ENCODE data around the gene DRAP1.
A peak's percentile ranks its signal among the peaks of the same experiment; 100 is the strongest.

DRAP1 gene

GRCh38 chr11:65898656-65899355, 20.4 kb upstream of the DRAP1 start:
- TF ChIP-seq POLR2AphosphoS5 (IDR thresholded peaks at IDR 0.05; ENCODE audit: borderline replicate concordance, low read depth, low read length), result no peak
- no peak for DNase-seq (ENCODE audit: low read depth, low spot score)
- no peaks in the 10 kb centered on the region for H3K36me3 ChIP-seq (ENCODE audit: insufficient read depth, low read length)
- no peak overlapping the region for H3K27ac ChIP-seq
- no peaks in the 10 kb centered on the region for H3K9me3 ChIP-seq (ENCODE audit: low read depth, low read length)
- no peak overlapping the region for H3K9ac ChIP-seq (ENCODE audit: insufficient read length)
- no peak overlapping the region for H3K4me3 ChIP-seq

DNA sequence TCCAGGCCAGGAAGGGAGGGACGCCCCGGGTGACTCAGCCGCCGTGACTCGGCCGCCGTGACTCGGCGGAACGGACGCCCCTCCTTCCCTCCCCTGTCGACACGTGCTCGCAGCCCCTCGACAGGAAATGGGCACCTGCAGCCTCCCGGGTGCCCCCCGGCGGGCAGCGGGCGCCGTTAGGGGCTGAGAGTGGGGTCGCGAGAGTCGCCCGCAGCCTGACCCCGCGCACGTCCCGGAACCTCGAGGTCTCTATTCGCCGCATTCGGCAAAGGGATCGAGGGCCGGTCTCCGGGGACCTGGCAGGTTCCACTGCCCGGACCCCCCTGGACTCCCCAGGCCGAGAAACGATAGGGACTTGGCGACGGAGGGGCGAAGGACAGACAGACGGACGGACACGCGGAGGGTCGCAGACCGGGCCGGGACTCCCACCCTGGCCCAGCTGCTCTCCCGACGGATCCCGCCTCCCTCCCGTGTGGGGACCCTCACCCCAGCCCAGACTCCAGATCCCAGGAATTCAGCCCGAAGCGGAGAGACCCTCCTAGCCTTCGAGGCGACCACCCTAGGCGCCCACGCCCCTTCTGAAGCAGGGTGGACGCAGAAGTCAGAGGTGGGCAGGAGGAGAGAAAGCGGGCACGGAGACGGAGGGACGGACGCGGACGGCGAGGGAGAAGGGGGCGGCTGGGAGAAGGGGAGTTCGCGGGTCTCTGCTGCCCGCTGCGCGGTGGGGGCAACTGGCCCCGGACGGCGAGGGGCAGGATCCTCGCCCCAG, 19.7 kb upstream of the DRAP1 start:
- DNase-seq (ENCODE audit: low read depth, low spot score), result no peak
- no peaks in the 10 kb centered on the region for H3K9me3 ChIP-seq (ENCODE audit: low read depth, low read length)
- H3K9ac ChIP-seq (ENCODE audit: insufficient read length), result no peak overlapping the region
- no peak overlapping the region for H3K27ac ChIP-seq
- peak overlapping the region; percentile 83 for H3K4me3 ChIP-seq
- H3K36me3 ChIP-seq (ENCODE audit: insufficient read depth, low read length), result no peaks in the 10 kb centered on the region
- TF ChIP-seq POLR2AphosphoS5 (IDR thresholded peaks at IDR 0.05; ENCODE audit: borderline replicate concordance, low read depth, low read length), result no peak
- no peak for TF ChIP-seq EZH2 (IDR thresholded peaks at IDR 0.05)
- no peak for TF ChIP-seq FOXP2 (optimal IDR thresholded peaks at IDR 0.05; ENCODE audit: control extremely low read depth, extremely low read length, insufficient read depth)

DNA sequence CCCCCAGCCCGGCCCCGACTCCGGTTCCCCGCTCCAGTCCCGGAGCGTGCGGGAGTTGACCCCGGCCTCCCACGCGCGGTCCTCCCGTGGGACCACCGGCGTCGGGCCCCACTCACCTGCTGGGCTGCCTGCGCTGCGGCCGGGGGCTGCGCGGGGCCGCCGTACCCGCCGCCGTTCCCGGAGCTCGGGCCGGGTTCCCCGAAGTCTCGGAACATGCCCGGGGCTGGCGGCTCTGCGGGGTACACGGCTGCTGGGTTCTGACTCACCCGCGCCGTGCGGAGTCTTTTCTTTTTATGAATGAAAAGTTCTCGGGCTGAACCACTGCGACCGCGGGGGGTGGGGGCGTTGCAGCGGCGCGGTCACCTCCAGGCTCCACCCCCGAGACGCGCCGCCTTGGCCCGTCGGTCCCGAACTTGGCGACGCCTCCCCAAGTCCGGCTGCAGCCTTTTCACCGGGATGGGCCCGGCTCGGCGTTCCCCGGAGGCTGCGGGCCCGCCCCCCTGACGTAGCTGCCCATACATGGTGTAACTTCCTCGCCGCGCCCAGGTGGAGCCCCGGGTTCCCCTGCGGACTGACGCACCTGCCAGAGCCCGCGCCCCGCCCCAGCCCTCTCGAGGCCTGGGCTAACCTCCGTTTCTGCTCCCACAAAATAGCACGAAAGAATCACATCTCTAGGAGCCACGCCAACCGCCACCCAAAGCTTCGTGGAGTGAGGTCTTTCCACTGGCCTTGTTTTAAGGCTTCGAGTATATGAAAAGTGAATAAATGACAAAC, 18.9 kb upstream of the DRAP1 start, which contains the start of gene FOSL1:
Gene FOSL1, minus strand, starts transcription at position 264 of the 774 bp plus-strand sequence. Its CDS starts 49 bp downstream, at position 215.
- Histone ChIP-seq H3K9me3 (ENCODE audit: low read depth, low read length) (no peaks in the 10 kb centered on the region), H3K4me3 (peak within 1 kb of the TSS; percentile 83), H3K27ac (no peak within 1 kb of the TSS), H3K9ac (ENCODE audit: insufficient read length) (peak within 1 kb of the TSS; percentile 28), H3K36me3 (ENCODE audit: insufficient read depth, low read length) (no peaks in the 10 kb centered on the region)
- DNase-seq (ENCODE audit: low read depth, low spot score), result no peak
- TF ChIP-seq FOXP2 (optimal IDR thresholded peaks at IDR 0.05; ENCODE audit: control extremely low read depth, extremely low read length, insufficient read depth), result no peak
- no peak for TF ChIP-seq EZH2 (IDR thresholded peaks at IDR 0.05)
- no peak for TF ChIP-seq POLR2AphosphoS5 (IDR thresholded peaks at IDR 0.05; ENCODE audit: borderline replicate concordance, low read depth, low read length)

DNA sequence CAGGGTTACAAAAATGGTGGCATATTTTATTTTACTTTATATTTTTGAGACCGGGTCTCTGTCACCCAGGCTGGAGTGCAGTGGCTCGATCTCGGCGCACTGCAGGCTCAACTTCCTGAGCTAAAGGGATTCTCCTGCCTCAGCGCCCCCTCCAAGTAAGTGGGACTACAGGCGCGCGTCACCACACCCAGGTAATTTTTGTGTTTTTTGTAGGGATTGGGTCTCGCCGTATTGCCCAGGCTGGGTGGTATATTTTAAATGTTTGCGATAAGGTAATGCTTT, 18.4 kb upstream of the DRAP1 start:
- no peak overlapping the region for H3K9ac ChIP-seq (ENCODE audit: insufficient read length)
- no peak for DNase-seq (ENCODE audit: low read depth, low spot score)
- no peak for TF ChIP-seq EZH2 (IDR thresholded peaks at IDR 0.05)

GRCh38 chr11:65903068-65903481, 16.2 kb upstream of the DRAP1 start:
- Histone ChIP-seq H3K9me3 (ENCODE audit: low read depth, low read length) (no peaks in the 10 kb centered on the region), H3K27ac (no peak overlapping the region), H3K4me3 (no peak overlapping the region), H3K36me3 (ENCODE audit: insufficient read depth, low read length) (no peaks in the 10 kb centered on the region), H3K9ac (ENCODE audit: insufficient read length) (no peak overlapping the region)
- no peak for DNase-seq (ENCODE audit: low read depth, low spot score)
- no peak for TF ChIP-seq EZH2 (IDR thresholded peaks at IDR 0.05)
- TF ChIP-seq FOXP2 (optimal IDR thresholded peaks at IDR 0.05; ENCODE audit: control extremely low read depth, extremely low read length, insufficient read depth), result no peak
- TF ChIP-seq POLR2AphosphoS5 (IDR thresholded peaks at IDR 0.05; ENCODE audit: borderline replicate concordance, low read depth, low read length), result no peak

More for the DNA sequence above, 18.4 kb upstream of the DRAP1 start:
- Histone ChIP-seq H3K4me3 (peak overlapping the region; percentile 83), H3K36me3 (ENCODE audit: insufficient read depth, low read length) (no peaks in the 10 kb centered on the region), H3K9me3 (ENCODE audit: low read depth, low read length) (no peaks in the 10 kb centered on the region), H3K27ac (no peak overlapping the region)

- Histone ChIP-seq H3K9me3 (ENCODE audit: low read depth, low read length) (no peaks in the 10 kb centered on the region), H3K36me3 (ENCODE audit: insufficient read depth, low read length) (no peaks in the 10 kb centered on the region), H3K27ac (no peak overlapping the region), H3K9ac (ENCODE audit: insufficient read length) (no peak overlapping the region), H3K4me3 (no peak overlapping the region)
- DNase-seq (ENCODE audit: low read depth, low spot score), result no peak
- TF ChIP-seq POLR2AphosphoS5 (IDR thresholded peaks at IDR 0.05; ENCODE audit: borderline replicate concordance, low read depth, low read length) (no peak), EZH2 (IDR thresholded peaks at IDR 0.05) (no peak), FOXP2 (optimal IDR thresholded peaks at IDR 0.05; ENCODE audit: control extremely low read depth, extremely low read length, insufficient read depth) (no peak)
These were observed 15.5 kb upstream of the DRAP1 start for GRCh38 chr11:65903715-65904114.

GRCh38 chr11:65906602-65907001, 12.6 kb upstream of the DRAP1 start:
- H3K9me3 ChIP-seq (ENCODE audit: low read depth, low read length), result no peaks in the 10 kb centered on the region
- DNase-seq (ENCODE audit: low read depth, low spot score), result no peak
- no peak overlapping the region for H3K9ac ChIP-seq (ENCODE audit: insufficient read length)
- TF ChIP-seq FOXP2 (optimal IDR thresholded peaks at IDR 0.05; ENCODE audit: control extremely low read depth, extremely low read length, insufficient read depth), result no peak
- no peak for TF ChIP-seq EZH2 (IDR thresholded peaks at IDR 0.05)
- no peak for TF ChIP-seq POLR2AphosphoS5 (IDR thresholded peaks at IDR 0.05; ENCODE audit: borderline replicate concordance, low read depth, low read length)
- no peak overlapping the region for H3K4me3 ChIP-seq
- no peaks in the 10 kb centered on the region for H3K36me3 ChIP-seq (ENCODE audit: insufficient read depth, low read length)
- no peak overlapping the region for H3K27ac ChIP-seq

DNA sequence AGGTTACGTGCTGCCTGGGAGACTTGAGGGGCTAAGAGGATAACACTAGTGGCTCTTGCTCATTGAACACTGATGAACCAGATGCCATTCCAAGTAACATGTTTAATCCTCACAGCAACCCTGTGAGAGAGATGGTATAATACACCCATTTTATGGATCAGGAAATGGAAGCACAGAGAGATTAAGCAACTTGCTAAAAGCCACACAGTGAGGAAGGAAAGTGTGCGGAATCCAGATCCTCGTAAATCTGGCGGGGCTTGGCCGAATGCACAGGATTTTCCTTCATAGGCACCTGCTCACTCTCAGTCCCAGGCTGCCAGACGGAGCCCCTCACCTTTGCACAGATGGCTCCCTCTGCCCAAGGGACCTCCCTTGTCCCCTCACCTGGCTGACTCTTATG, 11.3 kb upstream of the DRAP1 start:
- H3K9me3 ChIP-seq (ENCODE audit: low read depth, low read length), result no peaks in the 10 kb centered on the region
- H3K27ac ChIP-seq, result no peak overlapping the region
- no peak for TF ChIP-seq POLR2AphosphoS5 (IDR thresholded peaks at IDR 0.05; ENCODE audit: borderline replicate concordance, low read depth, low read length)
- no peak for TF ChIP-seq FOXP2 (optimal IDR thresholded peaks at IDR 0.05; ENCODE audit: control extremely low read depth, extremely low read length, insufficient read depth)
- no peak for TF ChIP-seq EZH2 (IDR thresholded peaks at IDR 0.05)

More for the DNA sequence above, 11.3 kb upstream of the DRAP1 start:
- no peak for DNase-seq (ENCODE audit: low read depth, low spot score)
- Histone ChIP-seq H3K36me3 (ENCODE audit: insufficient read depth, low read length) (no peaks in the 10 kb centered on the region), H3K9ac (ENCODE audit: insufficient read length) (no peak overlapping the region), H3K4me3 (no peak overlapping the region)

Measured in SK-N-MC (cell line).